Mucosa of rectum (tissue), 2 donors: Measurements from ENCODE around the gene PIEZO2.
"Not testable (repeated sequence)": the region's sequence is repeated elsewhere in the genome, so short reads cannot be mapped to it uniquely, and the experiment has no call there.

ENCODE experiments used
- H3K27ac ChIP-seq, 2 donors: one replicate each; pipeline ENCODE4 v1.7.0; 2013; ENCODE audit warnings: inconsistent platforms in 2 of 2, low read depth in 2 of 2, low read length in 2 of 2
- H3K27me3 ChIP-seq, 2 donors: one replicate each; pipeline ENCODE4 v1.7.0; 2013; ENCODE audit warnings: low read length in 2 of 2; ENCODE audit not compliant: control insufficient read depth in 2 of 2, insufficient read depth in 2 of 2
- H3K36me3 ChIP-seq, 2 donors: one replicate each; pipeline ENCODE4 v1.7.0; 2013; ENCODE audit warnings: low read length in 2 of 2; ENCODE audit not compliant: control insufficient read depth in 2 of 2, insufficient read depth in 2 of 2
- H3K4me1 ChIP-seq, 2 donors: one replicate each; pipeline ENCODE4 v1.7.0; 2013; ENCODE audit warnings: low read length in 2 of 2, mild to moderate bottlenecking in 1 of 2; ENCODE audit not compliant: control insufficient read depth in 2 of 2, insufficient read depth in 2 of 2
- H3K4me3 ChIP-seq, 2 donors: one replicate each; pipeline ENCODE4 v1.7.0; 2013; ENCODE audit warnings: low read length in 2 of 2
- H3K9ac ChIP-seq, 2 donors: one replicate each; pipeline ENCODE4 v1.7.0; 2013; ENCODE audit warnings: low read length in 2 of 2, low read depth in 1 of 2, mild to moderate bottlenecking in 1 of 2
- H3K9me3 ChIP-seq, 2 donors: one replicate each; pipeline ENCODE4 v1.7.0; 2013; ENCODE audit warnings: low read length in 2 of 2; ENCODE audit not compliant: control insufficient read depth in 2 of 2
- donor health status: healthy.
- donor health status: Normal muscosa, but diverticular disease.

The PIEZO2 gene

DNA sequence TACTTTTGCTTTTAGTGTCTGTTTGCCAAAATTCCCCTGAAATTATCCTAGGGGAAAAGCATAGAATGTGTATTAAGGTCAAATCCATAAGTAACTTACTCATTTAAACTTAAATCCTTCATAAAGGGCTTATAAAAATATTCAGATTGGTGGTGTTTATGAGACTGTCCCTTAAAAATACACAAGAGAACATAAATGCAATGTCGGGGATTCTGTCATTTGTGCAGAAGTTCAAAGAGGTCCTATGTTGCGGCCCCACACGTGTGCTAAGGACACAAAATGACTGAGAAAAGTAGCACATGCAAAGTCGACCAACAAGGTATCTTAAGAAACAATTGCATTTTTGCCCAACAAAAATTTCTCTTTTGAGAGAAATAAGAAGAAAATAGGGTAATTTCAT, 225.1 kb downstream of the PIEZO2 start:
- Histone ChIP-seq H3K9ac (no peak overlapping the region), H3K27me3 (no peaks in the 10 kb centered on the region), H3K4me3 (no peak overlapping the region), H3K27ac (no peak overlapping the region), H3K9me3 (no peaks in the 10 kb centered on the region), H3K4me1 (peaks cover 0 to 2% of the 10 kb centered on the region in 2 donors), H3K36me3 (no peaks in the 10 kb centered on the region)

DNA sequence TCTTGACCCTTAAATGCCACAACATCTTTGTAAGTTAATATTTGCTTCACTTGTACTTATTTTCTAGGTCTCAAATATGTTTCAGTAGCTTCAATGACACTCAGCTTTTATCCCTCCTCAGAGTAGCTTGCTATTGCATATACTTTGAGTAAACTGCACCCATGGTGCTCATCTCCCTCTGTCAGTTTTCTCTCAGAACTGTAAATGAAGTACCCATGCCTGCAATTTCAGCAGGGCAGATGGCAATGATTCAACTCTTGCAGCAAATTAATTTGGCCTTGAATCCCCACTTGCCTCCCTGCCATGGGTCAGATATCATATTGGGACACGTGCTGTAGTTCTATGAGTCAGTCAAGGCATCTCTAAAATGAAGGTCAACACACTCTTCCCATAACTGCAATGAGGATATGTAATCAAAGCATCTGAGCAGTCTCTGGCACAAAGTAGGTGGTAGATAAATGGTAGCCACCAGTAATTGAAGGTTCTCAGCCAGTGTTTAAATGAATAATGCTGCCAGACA, 225.8 kb downstream of the PIEZO2 start:
- Histone ChIP-seq H3K9ac (no peak overlapping the region), H3K4me1 (peaks cover 0 to 2% of the 10 kb centered on the region in 2 donors), H3K27me3 (no peaks in the 10 kb centered on the region), H3K36me3 (no peaks in the 10 kb centered on the region), H3K4me3 (no peak overlapping the region), H3K9me3 (no peaks in the 10 kb centered on the region), H3K27ac (no peak overlapping the region)

GRCh38 chr18:10923141-10923540, 226.2 kb downstream of the PIEZO2 start:
- no peak overlapping the region for H3K9ac ChIP-seq
- no peaks in the 10 kb centered on the region for H3K27me3 ChIP-seq
- no peaks in the 10 kb centered on the region for H3K36me3 ChIP-seq
- H3K4me1 ChIP-seq, result peaks cover 0 to 2% of the 10 kb centered on the region in 2 donors
- H3K27ac ChIP-seq, result no peak overlapping the region
- no peak overlapping the region for H3K4me3 ChIP-seq
- H3K9me3 ChIP-seq, result no peaks in the 10 kb centered on the region

GRCh38 chr18:10922712-10923111, 226.7 kb downstream of the PIEZO2 start:
- not testable (repeated sequence) for H3K4me1 ChIP-seq, H3K27ac ChIP-seq, H3K36me3 ChIP-seq, H3K9me3 ChIP-seq, H3K27me3 ChIP-seq, H3K9ac ChIP-seq, H3K4me3 ChIP-seq

GRCh38 chr18:10920309-10920708, 229.1 kb downstream of the PIEZO2 start:
- H3K4me1 ChIP-seq, H3K27me3 ChIP-seq, H3K4me3 ChIP-seq, H3K27ac ChIP-seq, H3K9me3 ChIP-seq, H3K36me3 ChIP-seq, H3K9ac ChIP-seq: not testable (repeated sequence)

GRCh38 chr18:10919851-10920250, 229.5 kb downstream of the PIEZO2 start:
- H3K27me3 ChIP-seq, result no peaks in the 10 kb centered on the region
- no peak overlapping the region for H3K9ac ChIP-seq
- H3K36me3 ChIP-seq, result no peaks in the 10 kb centered on the region
- H3K4me1 ChIP-seq, result no peaks in the 10 kb centered on the region
- H3K4me3 ChIP-seq, result no peak overlapping the region
- H3K9me3 ChIP-seq, result no peaks in the 10 kb centered on the region
- H3K27ac ChIP-seq, result no peak overlapping the region

- no peak overlapping the region for H3K9ac ChIP-seq
These were observed 232.5 kb downstream of the PIEZO2 start for GRCh38 chr18:10916865-10917264.

GRCh38 chr18:10916387-10916786, 233.0 kb downstream of the PIEZO2 start:
- Histone ChIP-seq H3K9ac (no peak overlapping the region), H3K4me3 (no peak overlapping the region), H3K9me3 (no peaks in the 10 kb centered on the region), H3K27ac (no peak overlapping the region), H3K36me3 (no peaks in the 10 kb centered on the region), H3K27me3 (no peaks in the 10 kb centered on the region), H3K4me1 (no peaks in the 10 kb centered on the region)

More at GRCh38 chr18:10916865-10917264, 232.5 kb downstream of the PIEZO2 start:
- Histone ChIP-seq H3K4me1 (no peaks in the 10 kb centered on the region), H3K27ac (no peak overlapping the region), H3K4me3 (no peak overlapping the region), H3K36me3 (no peaks in the 10 kb centered on the region), H3K9me3 (no peaks in the 10 kb centered on the region), H3K27me3 (no peaks in the 10 kb centered on the region)

DNA sequence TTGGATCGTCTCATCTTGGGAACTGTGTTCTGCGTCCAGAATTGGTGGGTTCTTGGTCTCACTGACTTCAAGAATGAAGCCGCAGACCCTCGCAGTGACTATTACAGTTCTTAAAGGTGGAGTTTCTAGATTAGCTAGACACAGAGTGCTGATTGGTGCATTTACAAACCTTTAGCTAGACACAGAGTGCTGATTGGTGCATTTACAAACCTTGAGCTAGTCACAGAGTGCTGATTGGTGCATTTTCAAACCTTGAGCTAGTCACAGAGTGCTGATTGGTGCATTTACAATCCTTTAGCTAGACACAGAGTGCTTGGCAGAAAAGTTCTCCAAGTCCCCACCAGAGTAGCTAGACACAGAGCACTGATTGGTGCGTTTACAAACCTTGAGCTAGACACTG, 233.6 kb downstream of the PIEZO2 start:
- not testable (repeated sequence) for H3K4me1 ChIP-seq, H3K9me3 ChIP-seq, H3K27me3 ChIP-seq, H3K27ac ChIP-seq, H3K9ac ChIP-seq, H3K36me3 ChIP-seq, H3K4me3 ChIP-seq

- H3K36me3 ChIP-seq, H3K27me3 ChIP-seq: not testable (repeated sequence)
These were observed 234.8 kb downstream of the PIEZO2 start for GRCh38 chr18:10914610-10915009.

DNA sequence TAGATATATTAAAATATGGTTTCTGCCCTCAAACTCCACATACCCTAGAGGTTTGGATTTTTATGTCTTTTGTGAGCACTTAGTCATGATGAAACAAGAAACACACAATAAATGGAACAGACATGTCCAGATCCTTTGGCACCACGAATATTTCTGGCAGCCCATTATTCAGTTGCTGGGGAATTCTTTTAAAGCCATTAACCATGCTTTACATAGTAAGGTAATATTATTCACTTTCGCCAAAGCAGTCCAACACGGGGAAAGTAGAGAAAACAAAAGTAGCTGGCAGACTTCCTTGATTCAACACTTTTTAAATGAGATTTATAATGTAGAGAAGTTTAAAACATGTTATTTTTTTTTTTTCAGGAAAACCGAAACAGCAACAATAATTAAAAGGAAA, 235.4 kb downstream of the PIEZO2 start:
- Histone ChIP-seq H3K36me3 (no peaks in the 10 kb centered on the region), H3K4me3 (no peak overlapping the region), H3K27ac (no peak overlapping the region), H3K4me1 (no peaks in the 10 kb centered on the region), H3K9ac (no peak overlapping the region), H3K9me3 (no peaks in the 10 kb centered on the region), H3K27me3 (no peaks in the 10 kb centered on the region)

More at GRCh38 chr18:10914610-10915009, 234.8 kb downstream of the PIEZO2 start:
- H3K27ac ChIP-seq, H3K4me3 ChIP-seq, H3K4me1 ChIP-seq, H3K9me3 ChIP-seq, H3K9ac ChIP-seq: not testable (repeated sequence)
